Osteocyte (in vitro differentiated cells): ENCODE data around the gene PRKN. TPM values are rescaled to one million over a fixed set of nuclear protein-coding genes. Genes with fewer than 3 reads are reported as not detected.

Experiments used
- DNase-seq: peaks from one replicate; pipeline ENCODE4 v3.0.0; 2021; ENCODE audit warnings: mixed read lengths; ENCODE audit not compliant: unreplicated experiment; ENCODE audit errors: extremely low spot score
- H3K27ac Mint-ChIP-seq: one replicate; pipeline ENCODE4 v1.8.0; 2021; ENCODE audit warnings: mild to moderate bottlenecking, mixed read lengths; ENCODE audit not compliant: unreplicated experiment
- H3K27me3 Mint-ChIP-seq: one replicate; pipeline ENCODE4 v1.8.0; 2021; ENCODE audit warnings: mixed read lengths; ENCODE audit not compliant: unreplicated experiment
- H3K36me3 Mint-ChIP-seq: one replicate; pipeline ENCODE4 v1.8.0; 2021; ENCODE audit warnings: mixed read lengths; ENCODE audit not compliant: unreplicated experiment
- H3K4me1 Mint-ChIP-seq: one replicate; pipeline ENCODE4 v1.8.0; 2021; ENCODE audit warnings: mixed read lengths; ENCODE audit not compliant: unreplicated experiment
- H3K4me3 Mint-ChIP-seq: one replicate; pipeline ENCODE4 v1.8.0; 2021; ENCODE audit warnings: mild to moderate bottlenecking, moderate library complexity, mixed read lengths; ENCODE audit not compliant: unreplicated experiment
- H3K9me3 Mint-ChIP-seq: one replicate; pipeline ENCODE4 v1.8.0; 2021; ENCODE audit warnings: mixed read lengths; ENCODE audit not compliant: unreplicated experiment
- CTCF ChIP-seq: fragments of 200-600 bp; sonication (generic); IDR thresholded peaks from 2 replicates; pipeline ENCODE4 v1.5.0; 2021; ENCODE audit warnings: antibody characterized with exemption, mild to moderate bottlenecking, moderate library complexity
- total RNA-seq: library from RNA; stranded (reverse); gene quantifications from 2 replicates; pipeline ENCODE4 v1.2.1, GENCODE V29; 2021

Gene PRKN
- total RNA-seq, 1 donor from 2014 or later = 13.4 TPM

- H3K9me3 Mint-ChIP-seq = no peaks in the 10 kb centered on the region
- no peak for DNase-seq
- peaks cover 2% of the 10 kb centered on the region for H3K36me3 Mint-ChIP-seq
- H3K4me1 Mint-ChIP-seq = peaks cover 41% of the 10 kb centered on the region
- H3K27me3 Mint-ChIP-seq = no peaks in the 10 kb centered on the region
- TF ChIP-seq CTCF = no peak
- no peak overlapping the region for H3K4me3 Mint-ChIP-seq
- no peak overlapping the region for H3K27ac Mint-ChIP-seq
Observed at GRCh38 chr6:161626132-161626676, 1101.4 kb downstream of the PRKN start.

GRCh38 chr6:161624111-161624510 lies 1103.5 kb downstream of the PRKN start:
- no peak for DNase-seq
- TF ChIP-seq CTCF = no peak
- peak overlapping the region; percentile 60 for H3K27ac Mint-ChIP-seq
- H3K36me3 Mint-ChIP-seq = peaks cover 5% of the 10 kb centered on the region
- peaks cover 5% of the 10 kb centered on the region for H3K9me3 Mint-ChIP-seq
- H3K4me1 Mint-ChIP-seq = peaks cover 26% of the 10 kb centered on the region
- H3K4me3 Mint-ChIP-seq = no peak overlapping the region
- no peaks in the 10 kb centered on the region for H3K27me3 Mint-ChIP-seq

GRCh38 chr6:161622779-161623178 lies 1104.8 kb downstream of the PRKN start:
- TF ChIP-seq CTCF = no peak
- no peak for DNase-seq
- Mint-ChIP-seq H3K27ac (peak overlapping the region; percentile 57), H3K4me1 (peaks cover 31% of the 10 kb centered on the region), H3K9me3 (peaks cover 5% of the 10 kb centered on the region), H3K36me3 (peaks cover 3% of the 10 kb centered on the region), H3K4me3 (no peak overlapping the region), H3K27me3 (no peaks in the 10 kb centered on the region)

- H3K36me3 Mint-ChIP-seq = peaks cover 3% of the 10 kb centered on the region
- H3K27me3 Mint-ChIP-seq = no peaks in the 10 kb centered on the region
- no peak overlapping the region for H3K27ac Mint-ChIP-seq
- DNase-seq = no peak
- peaks cover 5% of the 10 kb centered on the region for H3K9me3 Mint-ChIP-seq
- peaks cover 33% of the 10 kb centered on the region for H3K4me1 Mint-ChIP-seq
- peak; percentile 75 for TF ChIP-seq CTCF
- no peak overlapping the region for H3K4me3 Mint-ChIP-seq
Observed at GRCh38 chr6:161618831-161619454, 1108.6 kb downstream of the PRKN start.

- H3K9me3 Mint-ChIP-seq = peaks cover 18% of the 10 kb centered on the region
- H3K36me3 Mint-ChIP-seq = peaks cover 12% of the 10 kb centered on the region
- no peak overlapping the region for H3K27ac Mint-ChIP-seq
- H3K4me1 Mint-ChIP-seq = peaks cover 12% of the 10 kb centered on the region
- H3K4me3 Mint-ChIP-seq = no peak overlapping the region
- H3K27me3 Mint-ChIP-seq = no peaks in the 10 kb centered on the region
- no peak for DNase-seq
- TF ChIP-seq CTCF = no peak
Observed at GRCh38 chr6:161613711-161614110, 1113.9 kb downstream of the PRKN start.
